Mesothelial cell of epicardium (in vitro differentiated cells): ENCODE results near the gene CHD6. TPM values are rescaled to one million over a fixed set of nuclear protein-coding genes. Genes with fewer than 3 reads are reported as not detected.

Experiments used
- DNase-seq, 2 experiments: peaks; one replicate each; pipeline ENCODE4 v3.0.0; 2021; ENCODE audit warnings: low spot score in 2 of 2; ENCODE audit not compliant: unreplicated experiment in 2 of 2
- H3K27ac Mint-ChIP-seq: 2 replicates; pipeline ENCODE4 v1.8.0; 2021; ENCODE audit warnings: mixed read lengths
- H3K27me3 Mint-ChIP-seq: 2 replicates; pipeline ENCODE4 v1.8.0; 2021; ENCODE audit warnings: low read depth, mixed read lengths
- H3K36me3 Mint-ChIP-seq: 2 replicates; pipeline ENCODE4 v1.8.0; 2021; ENCODE audit warnings: mixed read lengths
- H3K4me1 Mint-ChIP-seq: 2 replicates; pipeline ENCODE4 v1.8.0; 2021; ENCODE audit warnings: mixed read lengths
- H3K4me3 Mint-ChIP-seq: 2 replicates; pipeline ENCODE4 v1.8.0; 2021; ENCODE audit warnings: mild to moderate bottlenecking, moderate library complexity, mixed read lengths
- H3K9me3 Mint-ChIP-seq: 2 replicates; pipeline ENCODE4 v1.8.0; 2021; ENCODE audit warnings: mixed read lengths
- CTCF ChIP-seq: fragments of 200-600 bp; sonication (generic); IDR thresholded peaks from one replicate; pipeline ENCODE4 v1.5.0; 2021; ENCODE audit warnings: antibody characterized with exemption; ENCODE audit not compliant: unreplicated experiment
- total RNA-seq: library from RNA; stranded (reverse); gene quantifications from 3 replicates; pipeline ENCODE4 v1.2.1, GENCODE V29; 2021

CHD6 gene
- total RNA-seq, 1 donor from 2014 or later, result 107 TPM

- no peaks in the 10 kb centered on the region for H3K9me3 Mint-ChIP-seq
- H3K27ac Mint-ChIP-seq, result no peak overlapping the region
- TF ChIP-seq CTCF, result no peak
- DNase-seq, result no peak
- H3K4me1 Mint-ChIP-seq, result peaks cover 10% of the 10 kb centered on the region
- H3K27me3 Mint-ChIP-seq, result peaks cover 26% of the 10 kb centered on the region
- no peaks in the 10 kb centered on the region for H3K36me3 Mint-ChIP-seq
- H3K4me3 Mint-ChIP-seq, result no peak overlapping the region
Measured at GRCh38 chr20:41362748-41363140, 255.4 kb downstream of the CHD6 start.

GRCh38 chr20:41361757-41362747 is 256.1 kb downstream of the CHD6 start:
- no peaks in the 10 kb centered on the region for H3K36me3 Mint-ChIP-seq
- DNase-seq, result no peak
- TF ChIP-seq CTCF, result no peak

GRCh38 chr20:41360831-41361756 is 257.1 kb downstream of the CHD6 start:
- peaks cover 18% of the 10 kb centered on the region for H3K27me3 Mint-ChIP-seq
- no peak for TF ChIP-seq CTCF
- DNase-seq, result no peak
- H3K4me1 Mint-ChIP-seq, result peaks cover 3% of the 10 kb centered on the region
- no peak overlapping the region for H3K27ac Mint-ChIP-seq
- no peaks in the 10 kb centered on the region for H3K9me3 Mint-ChIP-seq
- H3K4me3 Mint-ChIP-seq, result no peak overlapping the region
- H3K36me3 Mint-ChIP-seq, result no peaks in the 10 kb centered on the region

More at GRCh38 chr20:41361757-41362747, 256.1 kb downstream of the CHD6 start:
- peaks cover 4% of the 10 kb centered on the region for H3K4me1 Mint-ChIP-seq
- H3K27me3 Mint-ChIP-seq, result peaks cover 20% of the 10 kb centered on the region
- H3K27ac Mint-ChIP-seq, result no peak overlapping the region
- no peaks in the 10 kb centered on the region for H3K9me3 Mint-ChIP-seq
- no peak overlapping the region for H3K4me3 Mint-ChIP-seq

- Mint-ChIP-seq H3K4me3 (no peak overlapping the region), H3K36me3 (no peaks in the 10 kb centered on the region), H3K27me3 (peaks cover 6% of the 10 kb centered on the region), H3K4me1 (no peaks in the 10 kb centered on the region), H3K27ac (no peak overlapping the region), H3K9me3 (no peaks in the 10 kb centered on the region)
- TF ChIP-seq CTCF, result no peak
- DNase-seq, result no peak
Measured at GRCh38 chr20:41359541-41360011, 258.6 kb downstream of the CHD6 start.

GRCh38 chr20:41358717-41359116 is 259.5 kb downstream of the CHD6 start:
- Mint-ChIP-seq H3K27me3 (no peaks in the 10 kb centered on the region), H3K36me3 (no peaks in the 10 kb centered on the region), H3K4me1 (no peaks in the 10 kb centered on the region), H3K9me3 (no peaks in the 10 kb centered on the region), H3K4me3 (no peak overlapping the region), H3K27ac (no peak overlapping the region)
- DNase-seq, result no peak
- TF ChIP-seq CTCF, result no peak
